K562 (cell line): ENCODE data around the gene TAF10. TPM values are rescaled to one million over a fixed set of nuclear protein-coding genes. Genes with fewer than 3 reads are reported as not detected.
A peak's percentile ranks its signal among the peaks of the same experiment; 100 is the strongest.

Experiments
- ARHGAP35 ChIP-seq: fragments of 450-650 bp; IDR thresholded peaks from 2 replicates; pipeline ENCODE4 v1.6.1; 2018; ENCODE audit not compliant: partially characterized antibody
- BRD4 ChIP-seq: fragments of 200-600 bp; sonication (generic); IDR thresholded peaks from 2 replicates; pipeline ENCODE4 v1.6.1; 2017; ENCODE audit warnings: inconsistent platforms
- COPS2 ChIP-seq: fragments of 450-650 bp; conservative IDR thresholded peaks from 2 replicates; pipeline ENCODE4 v1.6.1; 2016; ENCODE audit warnings: mild to moderate bottlenecking, moderate library complexity
- CREB1 ChIP-seq, 2 experiments: sonication (generic) in 1 of 2; formaldehyde crosslinking in 1 of 2; IDR thresholded peaks; 2 replicates each; pipeline versions ENCODE4 v1.6.1 to v1.8.0; 2012 to 2022; ENCODE audit warnings: inconsistent platforms in 1 of 2, mild to moderate bottlenecking in 1 of 2, missing genetic modification reagents in 1 of 2, moderate library complexity in 1 of 2
- FOXP1 ChIP-seq: sonication (generic); formaldehyde crosslinking; IDR thresholded peaks from 2 replicates; pipeline ENCODE4 v1.8.0; 2022; ENCODE audit warnings: mild to moderate bottlenecking, missing genetic modification reagents
- GABPA ChIP-seq: fragments of 200-800 bp; sonication (Bioruptor generic); conservative IDR thresholded peaks from 2 replicates; pipeline ENCODE4 v1.6.1; 2016; ENCODE audit warnings: low read depth, missing genetic modification characterization, missing compliant biosample characterization
- HDAC1 ChIP-seq, 2 experiments: fragments of 450-650 bp; IDR thresholded peaks; 2 replicates each; pipeline ENCODE4 v1.6.1; 2016 to 2017; ENCODE audit warnings: inconsistent platforms in 1 of 2, mild to moderate bottlenecking in 1 of 2, moderate library complexity in 1 of 2
- HES1 ChIP-seq: fragments of 450-650 bp; IDR thresholded peaks from 2 replicates; pipeline ENCODE4 v1.6.1; 2016; ENCODE audit warnings: low read depth, mild to moderate bottlenecking, moderate library complexity
- MCM5 ChIP-seq: fragments of 450-650 bp; IDR thresholded peaks from 2 replicates; pipeline ENCODE4 v1.6.1; 2016; ENCODE audit warnings: low read depth
- MIER1 ChIP-seq: fragments of 450-650 bp; IDR thresholded peaks from 2 replicates; pipeline ENCODE4 v1.6.1; 2016; ENCODE audit warnings: antibody characterized with exemption, mild to moderate bottlenecking, low read depth
- POU5F1 ChIP-seq: fragments of 150-350 bp; IDR thresholded peaks from 2 replicates; pipeline ENCODE4 v1.6.1; 2014; ENCODE audit warnings: borderline replicate concordance, low read length, low read depth, mild to moderate bottlenecking; ENCODE audit not compliant: partially characterized antibody
- RUNX1 ChIP-seq: sonication (generic); IDR thresholded peaks from 2 replicates; pipeline ENCODE4 v1.6.1; 2016; ENCODE audit warnings: antibody characterized with exemption, low read depth
- SMARCE1 ChIP-seq: fragments of 450-650 bp; IDR thresholded peaks from 2 replicates; pipeline ENCODE4 v1.7.1; 2016; ENCODE audit warnings: mild to moderate bottlenecking
- ZBTB43 ChIP-seq: sonication (generic); formaldehyde crosslinking; IDR thresholded peaks from 2 replicates; pipeline ENCODE4 v1.8.0; 2023; ENCODE audit warnings: mild to moderate bottlenecking, missing genetic modification reagents
- ZNF140 ChIP-seq: fragments of 250-450 bp; sonication (Bioruptor Pico); IDR thresholded peaks from 2 replicates; pipeline ENCODE4 v1.8.0; 2021; ENCODE audit warnings: moderate library complexity, mild to moderate bottlenecking, inconsistent platforms
- ZNF354B ChIP-seq: fragments of 250-450 bp; sonication (Bioruptor Pico); IDR thresholded peaks from 2 replicates; pipeline ENCODE4 v1.4.0; 2020
- ZNF407 ChIP-seq: fragments of 450-650 bp; IDR thresholded peaks from 2 replicates; pipeline ENCODE4 v1.6.1; 2016; ENCODE audit warnings: low read depth
- polyA plus RNA-seq, 8 experiments: library from polyadenylated mRNA; depleted of rRNA in 4 of 8; stranded (reverse) in 5 of 8; unstranded in 3 of 8; fragments of >200 nt; fragmentation: Nextera tagmentation in 2 of 8; fragmentation: Illumina TruSeq in 1 of 8; extraction: Ambion mirVana in 2 of 8; extraction: Trizol in 1 of 8; gene quantifications; 2 replicates each; pipeline versions ENCODE4 v1.2.1 to v1.2.3, GENCODE V29; 2011 to 2014; ENCODE audit warnings: inconsistent platforms in 1 of 8, missing spikeins in 1 of 8
- total RNA-seq, 7 experiments: library from RNA; depleted of rRNA in 6 of 7; stranded (reverse); fragments of >200 nt in 6 of 7; fragmentation: Illumina TruSeq in 2 of 7; extraction: Trizol in 2 of 7; gene quantifications; 2 replicates each; pipeline versions ENCODE4 v1.2.1 to v1.2.3, GENCODE V29; 2011 to 2021; ENCODE audit warnings: low replicate concordance in 1 of 7

The TAF10 gene
- total and polyA plus RNA-seq, 9 of the 15 experiments (the other 6 are each of a cell fraction or from before 2014, with no cell fraction given) = 19.5 to 197 (median 121) TPM

- TF ChIP-seq ZBTB43 (CRISPR knock-in tag) (no peak), COPS2 (no peak), ZNF140 (CRISPR knock-in tag) (no peak), BRD4 (no peak), ARHGAP35 (no peak), MIER1 (no peak), HDAC1 (IDR thresholded peaks at IDR 0.05) (peak in 1 of 2 experiments; percentile 10; a peak in 1 of 4 replicates), ZNF407 (no peak), HES1 (no peak), FOXP1 (CRISPR knock-in tag) (peak; percentile 25; the same call in 1 of the 2 replicates), ZNF354B (CRISPR knock-in tag) (no peak), SMARCE1 (peak; percentile 14; the same call in 1 of the 2 replicates), MCM5 (no peak), RUNX1 (no peak), CREB1 (IDR thresholded peaks at IDR 0.05) (no peak), CREB1 (CRISPR knock-in tag; IDR thresholded peaks at IDR 0.05) (no peak), GABPA (tag) (no peak), POU5F1 (no peak)
Observed at GRCh38 chr11:6611092-6611962, 689 bp downstream of the TAF10 start (continued).
